ENCODE results near the gene SLIT3.
"Not testable (repeated sequence)": the region's sequence is repeated elsewhere in the genome, so short reads cannot be mapped to it uniquely, and the experiment has no call there.

SLIT3 gene

DNA sequence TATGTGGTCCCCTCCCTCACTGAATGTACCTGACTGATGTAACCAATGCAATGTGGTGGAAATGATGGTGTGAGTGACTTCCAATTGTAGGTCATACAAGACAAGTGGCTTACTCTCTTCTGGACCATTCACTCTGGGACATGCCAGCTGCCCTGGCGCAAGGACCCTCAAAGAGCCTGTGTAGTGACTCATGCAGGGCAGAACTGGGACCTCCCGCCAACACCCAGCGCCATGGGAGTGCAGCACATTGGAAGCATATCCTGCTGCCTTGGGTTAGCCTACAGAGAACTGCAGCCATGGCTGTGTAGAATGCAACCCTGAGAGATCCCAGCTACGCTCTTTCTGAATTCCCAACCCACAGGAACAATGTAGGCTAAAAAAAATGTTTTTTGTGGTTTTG is 631.8 kb downstream of the SLIT3 start:
- no peak for DNase-seq (ENCODE audit: low spot score)

DNA sequence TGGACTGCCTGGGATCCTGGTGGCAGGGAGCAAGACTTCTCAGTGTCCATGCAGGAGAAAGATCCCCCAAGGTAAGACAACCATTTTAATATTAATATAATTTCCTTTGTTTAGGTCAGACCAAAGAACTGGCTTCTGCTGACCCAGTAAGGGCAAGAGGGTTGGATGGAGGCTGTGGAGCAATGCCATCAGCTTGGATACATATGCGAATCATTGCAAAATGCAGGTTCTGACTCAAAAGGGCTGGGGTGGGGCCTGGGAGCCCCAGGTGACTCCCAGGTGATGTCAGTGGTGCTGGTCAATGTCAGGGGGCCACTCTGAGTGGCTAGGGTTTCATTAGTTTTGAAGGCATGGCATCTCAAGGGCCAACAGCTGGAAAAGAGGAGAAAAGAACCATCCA is 632.9 kb downstream of the SLIT3 start:
- DNase-seq (ENCODE audit: low spot score) = no peak

DNA sequence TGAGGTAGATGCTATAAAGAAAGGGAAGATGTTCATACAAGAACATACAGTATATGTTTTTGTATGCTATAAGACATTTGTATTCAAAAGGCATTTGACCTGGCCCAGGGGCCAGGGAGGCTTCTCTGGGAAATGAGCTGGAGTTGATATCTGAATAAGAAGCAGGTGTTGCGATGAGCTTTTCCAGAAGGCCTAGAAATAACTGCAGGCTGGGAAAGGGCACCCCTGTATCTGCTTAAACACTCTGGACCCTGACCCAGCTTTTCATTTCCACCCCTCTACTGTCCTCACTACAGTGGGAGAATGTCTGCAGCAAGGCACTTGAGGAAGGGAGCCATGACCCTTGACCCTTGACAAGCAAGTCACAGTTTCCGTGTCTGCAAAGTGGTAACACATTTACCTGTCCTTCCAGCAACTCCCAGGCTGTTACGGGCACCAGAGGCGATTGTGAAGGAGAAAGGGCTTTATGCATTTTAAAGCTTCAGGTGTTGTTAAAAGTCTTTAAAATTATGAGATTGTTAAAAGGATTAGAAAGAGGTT is 633.6 kb downstream of the SLIT3 start:
- DNase-seq (ENCODE audit: low spot score) = no peak

DNA sequence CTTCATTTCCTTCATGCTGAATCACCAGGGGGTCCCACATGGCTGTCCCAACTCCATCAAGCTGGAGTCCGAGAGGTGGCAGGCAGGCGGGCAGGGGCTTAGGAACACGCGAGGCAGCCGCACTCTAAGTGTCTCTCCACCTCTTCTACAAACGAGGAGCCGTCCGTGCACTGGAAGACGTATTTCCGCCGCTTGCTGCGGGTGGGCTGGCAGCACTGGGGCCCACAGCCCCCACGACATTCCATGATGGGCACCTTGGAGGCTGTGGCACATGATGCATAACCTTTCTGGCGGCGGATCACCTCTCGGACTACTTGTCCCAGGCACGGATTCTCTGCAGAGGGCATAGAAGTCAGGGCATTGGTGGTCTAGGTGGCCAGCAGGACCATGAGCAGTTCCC is 634.6 kb downstream of the SLIT3 start:
- DNase-seq (ENCODE audit: low spot score) = no peak

DNA sequence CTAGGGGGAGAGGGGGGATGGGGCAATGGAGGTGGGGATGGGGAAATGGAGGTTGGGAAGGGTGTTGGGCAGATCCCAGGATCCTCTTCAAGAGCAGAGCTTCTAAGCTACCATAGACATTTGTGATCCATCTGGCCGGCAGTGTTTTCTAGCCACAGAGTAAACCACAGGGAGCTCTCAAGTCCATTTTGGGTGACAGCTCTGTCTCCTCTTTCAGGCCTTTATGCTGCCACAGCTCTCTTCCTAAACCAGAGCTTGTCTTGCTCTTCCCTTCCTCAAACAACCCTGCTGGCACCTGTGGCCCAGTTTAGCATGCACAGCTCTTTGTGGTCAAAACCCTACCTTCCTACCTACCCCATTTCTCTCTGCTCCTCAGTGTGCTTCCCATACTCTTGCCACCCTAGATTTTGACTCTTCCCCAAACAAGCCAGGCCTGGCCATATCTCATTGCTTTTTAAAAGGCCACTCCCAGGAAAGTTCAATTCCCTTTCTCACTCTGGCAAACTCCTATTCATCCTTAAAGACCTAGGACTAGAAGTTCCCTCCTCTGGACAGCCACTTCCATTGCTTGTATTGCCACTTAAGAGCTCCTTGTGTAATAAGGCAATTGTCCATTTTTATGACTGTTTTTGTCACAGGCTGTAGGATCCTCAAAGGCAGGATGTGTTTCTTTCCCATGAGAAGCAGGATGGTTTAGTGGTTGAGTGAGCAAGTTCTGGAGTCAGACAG is 637.5 kb downstream of the SLIT3 start:
- no peak for DNase-seq (ENCODE audit: low spot score)

DNA sequence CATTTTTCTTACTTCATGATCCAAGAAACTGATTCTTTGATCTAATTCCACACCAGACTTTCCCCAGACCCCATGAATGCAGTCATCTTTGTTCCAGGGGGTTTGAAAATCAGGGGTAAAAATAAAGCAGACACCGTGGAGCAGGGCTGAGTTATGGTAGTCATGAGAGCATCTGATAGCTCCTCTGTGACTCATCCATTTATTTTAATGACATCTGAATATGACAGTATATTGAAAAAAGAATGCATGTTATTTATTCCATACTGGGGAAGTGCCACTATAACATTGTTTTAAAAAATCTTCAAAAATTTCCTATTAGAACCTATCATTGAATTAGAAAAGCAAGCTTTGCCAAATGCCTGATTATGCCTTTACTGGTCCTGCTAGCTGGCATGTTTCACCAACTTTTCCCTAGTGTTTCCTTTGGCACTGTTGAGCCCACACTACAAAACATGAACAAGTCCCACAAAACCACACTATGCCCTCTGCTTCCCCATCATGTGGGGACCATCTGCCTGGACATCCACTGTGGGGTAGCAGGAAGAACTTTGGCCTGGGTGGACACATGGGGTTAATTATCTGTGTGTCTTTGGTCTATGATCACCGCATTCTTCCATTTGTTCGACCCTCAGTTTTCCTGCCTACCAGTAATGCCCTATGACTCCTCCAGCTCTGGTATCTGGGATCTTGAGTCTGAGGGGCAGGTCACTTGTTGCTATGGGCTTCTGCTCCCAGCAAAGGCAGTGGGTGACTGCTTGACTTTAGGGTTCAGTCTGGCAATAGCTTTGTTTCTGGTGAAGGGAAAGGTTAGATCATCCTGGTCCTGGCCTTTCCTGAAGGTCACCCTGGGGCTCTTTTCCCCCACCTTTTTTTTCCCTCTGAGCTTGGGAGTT is 639.1 kb downstream of the SLIT3 start:
- DNase-seq (ENCODE audit: low spot score) = no peak

DNA sequence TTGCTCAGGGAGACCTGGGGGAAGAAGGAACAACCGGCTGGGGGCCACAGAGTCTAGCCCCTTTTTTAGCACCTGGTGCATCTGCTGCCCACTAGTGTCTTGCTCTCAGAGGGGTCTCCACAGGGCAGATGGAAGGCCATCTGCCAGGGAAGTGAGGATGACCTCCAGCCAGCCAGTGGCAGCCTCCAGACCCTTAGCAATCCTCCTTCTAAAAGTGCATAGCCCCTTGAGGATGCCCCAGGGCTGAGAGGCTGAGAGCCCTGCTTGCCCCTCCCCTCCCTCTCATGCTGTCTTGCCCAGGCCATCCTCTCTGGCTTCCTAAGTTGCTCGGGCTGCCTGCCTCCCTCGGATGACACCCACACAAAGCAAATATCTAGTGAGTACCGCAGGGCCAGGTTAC is 640.2 kb downstream of the SLIT3 start:
- DNase-seq (ENCODE audit: low spot score) = no peak

DNA sequence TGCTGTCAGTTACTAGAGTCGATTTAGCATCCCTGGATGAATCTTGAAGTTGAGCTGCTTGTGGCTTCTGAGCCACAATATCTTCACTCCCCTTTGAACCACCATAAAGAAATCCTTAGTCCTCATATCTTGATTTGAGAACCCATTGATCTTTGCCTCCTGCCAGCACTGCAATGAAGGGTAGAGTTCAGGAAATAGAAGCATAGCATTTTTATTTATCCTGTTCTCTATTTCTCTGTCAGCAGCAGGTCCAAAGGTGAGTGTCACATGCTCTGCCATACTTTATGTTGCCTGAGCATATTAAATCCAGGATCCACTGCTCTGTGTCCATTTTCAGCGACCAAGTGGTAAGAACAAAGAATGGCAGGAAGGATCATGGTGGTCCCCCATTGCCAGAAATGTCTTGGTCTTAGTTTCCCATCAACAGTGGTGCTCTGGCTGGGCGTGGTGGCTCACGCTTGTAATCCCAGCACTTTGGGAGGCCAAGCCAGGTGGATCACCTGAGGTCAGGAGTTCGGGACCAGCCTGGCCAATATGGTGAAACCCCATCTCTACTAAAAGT is 641.6 kb downstream of the SLIT3 start:
- DNase-seq (ENCODE audit: low spot score) = no peak

DNA sequence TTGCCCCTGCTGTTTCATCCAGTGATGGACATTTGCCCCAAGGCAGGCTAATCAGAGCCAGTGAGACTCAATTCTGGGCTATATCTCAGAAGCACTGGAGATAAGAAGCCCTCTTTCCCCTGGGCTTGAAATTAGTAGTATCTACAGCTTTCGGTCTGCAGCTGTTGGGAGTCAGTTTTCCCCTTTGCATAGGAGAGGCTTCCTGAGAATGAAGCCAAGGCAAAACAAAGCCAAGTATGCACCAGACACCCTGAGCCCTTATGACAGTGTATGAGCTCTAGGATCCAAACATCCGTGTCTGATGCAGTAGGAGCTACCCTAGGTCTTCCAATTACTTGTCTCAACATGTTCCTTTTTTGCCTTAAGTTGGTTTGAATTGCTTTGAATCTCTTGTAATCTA is 642.5 kb downstream of the SLIT3 start:
- DNase-seq (ENCODE audit: low spot score) = no peak

DNA sequence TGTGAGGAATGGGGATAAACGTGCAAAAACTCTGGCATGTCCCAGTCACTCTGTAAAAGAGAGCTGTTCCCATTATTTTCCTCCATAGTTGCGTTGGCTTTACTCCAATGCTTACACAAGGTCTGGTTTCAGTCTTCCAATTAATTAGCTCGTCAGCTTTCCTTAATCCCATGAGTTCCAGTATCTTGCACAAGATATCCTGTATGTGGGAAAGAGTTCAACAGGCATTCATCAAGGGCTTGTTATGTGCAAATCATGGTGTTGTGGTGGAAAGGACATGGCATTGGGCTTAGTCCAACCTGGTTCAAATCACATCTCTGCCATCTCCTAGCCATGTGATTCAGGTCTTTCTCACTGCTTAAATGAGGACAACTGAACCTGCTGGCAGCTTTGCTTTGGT is 644.3 kb downstream of the SLIT3 start:
- DNase-seq (ENCODE audit: low spot score) = no peak

DNA sequence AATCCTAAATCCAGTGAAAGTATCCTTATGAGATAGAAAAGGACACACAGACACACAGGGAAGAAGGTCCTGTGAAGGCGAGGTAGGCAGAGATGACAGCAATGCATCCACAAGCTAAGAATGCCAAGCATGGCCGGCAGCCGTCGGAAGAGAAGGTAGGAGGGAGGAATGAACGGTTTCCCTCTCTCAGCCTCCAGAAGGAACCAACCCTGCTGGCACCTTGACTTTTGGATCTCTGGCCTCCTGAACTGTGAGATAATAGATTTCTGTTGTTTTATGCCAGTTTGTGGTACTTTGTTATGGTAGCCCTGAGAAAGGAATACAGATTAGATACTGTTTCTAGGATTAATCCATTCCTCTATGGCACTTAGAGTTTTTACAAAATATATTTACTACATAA is 645.6 kb downstream of the SLIT3 start:
- no peak for DNase-seq (ENCODE audit: low spot score)

DNA sequence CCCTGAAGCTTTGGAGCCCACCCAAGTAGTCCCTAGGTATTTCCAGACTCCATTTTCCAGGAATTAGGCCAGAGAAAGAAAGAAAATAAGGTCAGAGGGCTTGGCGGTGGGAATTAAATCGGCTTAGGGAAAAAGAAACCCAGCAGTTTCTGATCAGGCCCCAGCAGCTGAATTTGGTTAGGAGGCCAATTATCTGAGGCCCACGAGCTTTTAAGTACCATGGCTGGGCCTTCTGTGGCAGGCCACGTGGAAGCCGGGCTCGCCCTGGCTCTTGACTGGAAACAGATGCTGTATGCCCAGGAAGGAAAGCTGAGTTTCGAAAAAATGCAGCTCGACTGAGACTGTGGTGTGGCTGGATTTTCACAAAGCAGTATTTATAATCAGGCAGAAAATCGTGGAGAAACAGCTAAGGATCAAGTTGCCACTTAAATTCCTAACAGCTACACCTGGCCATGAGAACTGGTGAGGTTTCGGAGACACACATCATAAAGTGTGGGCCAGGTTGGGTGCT is 646.7 kb downstream of the SLIT3 start:
- no peak for DNase-seq (ENCODE audit: low spot score)

DNA sequence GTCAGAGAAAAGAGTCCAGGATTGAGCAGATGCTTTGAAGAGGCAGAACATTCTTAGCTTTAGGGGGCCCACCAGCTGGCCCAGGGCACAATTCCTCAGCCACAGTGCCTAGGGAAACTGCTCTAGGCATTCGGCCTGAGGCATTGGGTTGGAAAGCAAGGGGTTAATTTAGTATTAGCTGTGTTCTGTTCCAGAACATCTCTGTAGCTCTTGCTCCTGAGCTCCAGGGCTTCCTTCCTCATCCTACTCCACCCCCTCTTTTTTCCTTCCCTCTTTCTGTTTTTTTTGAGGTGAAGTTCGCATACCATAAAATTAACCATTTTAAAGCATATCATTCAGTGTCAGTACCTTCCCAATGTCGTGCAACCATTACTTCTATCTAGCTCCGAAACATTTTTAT is 647.3 kb downstream of the SLIT3 start:
- DNase-seq (ENCODE audit: low spot score) = no peak

DNA sequence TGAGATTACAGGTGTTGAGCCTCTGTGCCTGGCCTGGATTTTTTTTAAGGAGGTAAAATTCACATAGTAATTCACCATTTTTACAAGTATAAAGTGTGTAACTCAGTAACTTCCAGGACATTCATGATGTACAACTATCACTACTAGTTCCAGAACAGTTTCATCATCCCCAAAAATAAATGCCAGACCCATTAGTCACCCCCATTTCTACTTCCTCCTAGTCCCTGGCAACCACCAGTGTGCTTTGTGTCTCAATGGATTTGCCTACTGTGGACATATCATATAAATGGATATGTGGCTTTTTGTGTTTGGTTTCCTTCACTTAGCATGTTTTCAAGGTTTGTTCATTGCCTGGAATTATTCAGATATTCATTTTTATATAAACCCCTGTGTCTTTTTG is 649.3 kb downstream of the SLIT3 start:
- DNase-seq (ENCODE audit: low spot score) = no peak

DNA sequence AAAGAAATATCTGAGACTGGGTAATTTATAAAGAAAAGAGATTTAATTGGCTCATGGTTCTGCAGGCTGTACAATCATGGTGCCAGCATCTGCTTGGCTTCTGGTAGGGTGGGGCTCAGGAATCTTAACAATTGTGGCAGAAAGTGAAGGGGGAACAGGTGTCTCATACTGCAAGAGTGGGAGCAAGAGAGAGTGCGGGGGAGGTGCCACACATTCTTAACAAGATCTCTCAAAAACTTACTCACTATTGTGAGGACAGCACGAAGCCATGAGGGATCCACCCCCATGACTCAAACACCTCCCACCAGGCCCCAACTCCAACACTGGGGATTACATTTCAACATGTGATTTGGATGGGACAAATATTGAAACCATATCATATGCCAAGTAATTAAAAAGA is 651.6 kb downstream of the SLIT3 start:
- DNase-seq (ENCODE audit: low spot score) = no peak

DNA sequence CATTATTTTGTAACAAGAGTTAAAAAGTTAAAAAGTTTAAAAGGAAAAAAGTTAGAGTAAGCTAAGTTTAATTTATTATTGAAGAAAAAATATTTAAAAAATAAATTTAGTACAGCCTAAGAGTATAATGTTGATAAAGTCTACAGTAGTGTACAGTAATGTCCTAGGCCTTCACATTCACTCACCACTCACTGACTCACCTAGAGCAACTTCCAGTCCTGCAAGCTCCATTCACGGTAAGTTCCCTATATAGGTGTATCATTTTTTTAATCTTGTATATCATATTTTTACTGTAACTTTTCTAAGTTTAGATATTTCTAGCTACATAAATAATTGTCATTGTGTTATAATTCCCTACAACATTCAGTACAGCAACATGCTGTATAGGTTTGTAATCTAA is 652.4 kb downstream of the SLIT3 start:
- DNase-seq (ENCODE audit: low spot score) = no peak

DNA sequence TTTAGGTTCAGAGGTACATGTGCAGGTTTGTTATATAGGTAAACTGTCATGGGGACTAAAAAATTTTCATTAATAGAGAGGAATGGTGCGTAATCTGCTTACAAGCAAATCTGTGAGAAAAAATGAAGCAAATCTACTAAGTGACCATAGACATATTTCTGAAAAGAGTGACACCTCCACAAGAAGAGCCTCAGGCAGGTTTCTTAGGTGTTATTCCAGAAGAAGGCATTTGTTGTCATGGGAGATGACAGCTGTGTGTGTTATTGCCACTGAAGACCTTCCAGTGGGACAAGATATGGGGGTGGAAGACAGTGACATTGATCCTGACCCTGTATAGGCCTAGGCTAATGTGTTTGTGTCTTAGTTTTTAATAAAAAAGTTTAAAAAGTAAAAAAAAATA is 652.9 kb downstream of the SLIT3 start:
- no peak for DNase-seq (ENCODE audit: low spot score)

DNA sequence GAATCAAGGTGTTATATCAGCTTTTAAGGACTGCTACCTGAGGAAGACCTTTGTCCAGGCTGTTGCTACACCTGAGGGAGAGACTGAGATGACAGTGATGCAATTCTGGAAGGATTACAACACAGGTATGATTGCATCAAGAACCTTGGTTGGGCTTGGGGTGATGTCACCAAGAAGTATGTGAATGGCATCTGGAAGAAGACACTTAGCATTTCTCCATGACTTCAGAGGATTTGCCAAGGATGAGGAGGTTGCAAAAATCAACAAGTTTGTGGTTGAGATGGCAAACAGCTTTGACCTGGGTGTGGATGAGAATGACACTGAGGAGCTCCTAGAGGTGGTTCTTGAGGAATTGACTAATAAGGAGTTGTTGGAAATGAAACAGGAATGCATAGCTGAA is 653.9 kb downstream of the SLIT3 start:
- no peak for DNase-seq (ENCODE audit: low spot score)

DNA sequence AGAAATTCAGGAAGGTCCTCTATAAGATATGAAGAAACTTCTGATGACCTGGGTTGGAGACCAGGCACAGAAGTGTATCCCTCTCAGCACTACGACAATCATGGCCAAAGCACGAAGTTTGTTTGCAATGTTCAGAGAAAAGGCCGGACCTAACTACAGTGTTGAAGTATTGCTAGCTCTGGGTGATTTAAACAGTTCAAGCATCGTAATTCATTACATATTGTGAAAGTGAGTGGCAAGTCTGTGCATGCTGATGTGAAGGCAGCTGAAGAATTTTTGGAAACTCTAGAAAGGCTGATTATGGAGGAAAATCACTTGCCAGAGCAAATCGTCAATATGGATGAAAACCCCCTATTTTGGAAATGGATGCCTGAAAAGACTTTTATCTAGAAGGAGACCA is 654.6 kb downstream of the SLIT3 start:
- no peak for DNase-seq (ENCODE audit: low spot score)

DNA sequence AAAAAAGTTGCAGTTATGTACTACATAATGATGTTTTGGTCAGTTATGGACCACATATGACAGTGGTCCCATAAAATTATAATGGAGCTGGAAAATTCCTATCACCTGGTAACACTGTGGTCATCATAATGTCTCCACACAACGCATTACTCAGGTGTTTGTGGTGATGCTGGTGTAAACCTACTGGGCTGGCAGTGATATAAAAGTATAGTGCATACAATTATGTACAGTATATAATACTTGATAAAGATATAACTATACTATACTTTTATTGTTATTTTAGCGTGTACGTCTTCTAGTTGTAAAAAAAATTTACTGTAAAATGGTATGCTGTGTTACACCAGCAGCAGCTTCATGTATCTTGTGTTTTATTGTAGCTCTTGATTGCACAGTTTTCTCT is 655.7 kb downstream of the SLIT3 start:
- DNase-seq (ENCODE audit: low spot score) = no peak

DNA sequence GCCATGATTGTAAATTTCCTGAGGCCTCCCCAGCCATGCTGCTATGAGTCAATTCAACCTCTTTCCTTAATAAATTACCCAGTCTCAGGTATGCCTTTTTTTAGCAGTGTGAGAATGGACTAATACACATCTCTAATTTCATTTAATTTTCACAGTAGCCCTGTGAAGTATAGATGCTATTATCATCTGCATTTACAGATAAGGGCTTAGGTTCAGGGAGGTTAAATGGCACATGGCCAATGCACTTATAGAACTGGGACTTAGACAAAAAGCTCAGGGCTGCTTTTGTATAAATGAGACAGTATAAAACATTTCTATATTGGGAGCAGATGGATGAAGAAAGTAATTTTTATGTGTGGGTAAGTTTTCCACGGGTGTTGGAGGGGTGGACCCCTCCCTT is 658.9 kb downstream of the SLIT3 start:
- DNase-seq (ENCODE audit: low spot score) = no peak

DNA sequence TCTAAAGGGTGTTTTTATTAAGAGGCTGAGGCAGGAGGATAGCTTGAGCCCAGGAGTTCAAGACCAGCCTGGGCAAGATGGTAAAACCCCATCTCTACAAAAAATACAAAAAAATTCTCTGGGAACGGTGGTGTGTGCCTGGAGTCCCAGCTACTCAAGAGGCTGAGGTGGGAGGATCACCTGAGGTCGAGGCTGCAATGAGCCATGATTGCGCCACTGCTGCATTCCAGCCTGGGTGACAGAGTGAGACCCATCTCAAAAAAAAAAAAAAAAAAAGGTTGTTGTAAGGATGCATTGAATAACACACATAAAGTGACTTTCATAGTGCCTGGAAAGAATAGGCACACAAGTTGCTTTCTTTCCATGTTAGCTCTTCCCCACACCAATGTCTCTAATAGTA is 662.1 kb downstream of the SLIT3 start:
- DNase-seq (ENCODE audit: low spot score) = not testable (repeated sequence)

DNA sequence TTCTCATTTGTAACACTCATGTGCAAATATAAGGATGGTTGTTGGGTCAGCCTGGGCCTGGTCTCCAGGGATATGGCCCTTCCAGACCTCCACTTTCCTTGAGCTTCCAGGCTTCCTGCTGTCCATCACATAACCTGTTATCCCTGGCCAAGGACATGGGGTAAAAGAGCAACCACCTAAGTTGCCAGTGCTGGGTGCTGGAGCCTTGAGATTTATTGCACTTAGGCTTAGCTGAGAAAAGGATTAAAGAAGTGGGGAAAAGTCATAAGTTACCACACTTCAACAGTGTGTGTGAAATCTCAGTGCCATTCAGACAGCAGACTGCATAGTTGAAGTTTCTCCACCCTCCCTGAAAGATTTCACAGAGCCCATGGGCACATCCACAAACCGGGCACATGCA is 663.1 kb downstream of the SLIT3 start:
- DNase-seq (ENCODE audit: low spot score) = no peak

Data from CD4-positive, alpha-beta T cell treated with Interleukin-2 at 100 ng/mL for 4 hours (primary cell).